Raji (cell line): Measurements from ENCODE around the gene EPB41L2.

Source experiments
- POLR2A ChIP-seq: IDR thresholded peaks from 2 replicates; pipeline ENCODE4 v1.6.1; 2011; ENCODE audit warnings: low read depth, low read length, control low read depth; ENCODE audit not compliant: insufficient read depth

The EPB41L2 gene

GRCh38 chr6:131002661-131002980 lies 60.4 kb downstream of the EPB41L2 start:
- TF ChIP-seq POLR2A, result no peak

DNA sequence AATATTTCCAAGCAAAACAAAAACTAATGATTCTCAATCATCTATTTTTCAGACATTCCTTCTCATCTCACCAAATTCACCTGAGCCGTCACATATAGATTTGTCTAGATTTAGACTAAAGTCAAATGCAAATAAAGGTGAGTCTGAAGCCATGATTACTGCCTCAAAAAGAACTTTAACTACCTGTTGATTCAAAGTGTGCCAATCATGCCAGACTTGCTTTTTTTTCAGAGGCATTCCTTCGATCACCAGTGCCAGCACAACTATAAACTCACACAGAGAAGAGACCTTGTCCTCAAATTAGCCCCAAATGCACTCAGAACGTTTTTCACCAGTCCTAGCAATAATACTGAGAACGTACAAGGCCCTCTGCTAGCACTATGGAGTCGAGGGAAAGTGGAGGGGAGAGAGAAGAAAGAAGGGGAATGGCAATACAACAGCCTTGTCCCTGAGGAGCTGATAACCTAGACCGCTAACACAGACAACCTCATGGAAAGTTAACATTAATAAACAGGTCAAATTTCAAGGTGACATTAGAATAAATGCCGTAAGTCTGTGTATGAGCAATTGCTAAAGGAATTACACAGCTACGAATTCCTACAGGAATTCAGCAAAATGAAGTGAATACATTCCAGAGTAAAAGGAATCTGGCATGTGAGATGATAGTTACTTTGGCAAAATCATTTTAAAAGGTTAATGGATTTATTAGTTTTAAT lies 60.9 kb downstream of the EPB41L2 start:
- no peak for TF ChIP-seq POLR2A

DNA sequence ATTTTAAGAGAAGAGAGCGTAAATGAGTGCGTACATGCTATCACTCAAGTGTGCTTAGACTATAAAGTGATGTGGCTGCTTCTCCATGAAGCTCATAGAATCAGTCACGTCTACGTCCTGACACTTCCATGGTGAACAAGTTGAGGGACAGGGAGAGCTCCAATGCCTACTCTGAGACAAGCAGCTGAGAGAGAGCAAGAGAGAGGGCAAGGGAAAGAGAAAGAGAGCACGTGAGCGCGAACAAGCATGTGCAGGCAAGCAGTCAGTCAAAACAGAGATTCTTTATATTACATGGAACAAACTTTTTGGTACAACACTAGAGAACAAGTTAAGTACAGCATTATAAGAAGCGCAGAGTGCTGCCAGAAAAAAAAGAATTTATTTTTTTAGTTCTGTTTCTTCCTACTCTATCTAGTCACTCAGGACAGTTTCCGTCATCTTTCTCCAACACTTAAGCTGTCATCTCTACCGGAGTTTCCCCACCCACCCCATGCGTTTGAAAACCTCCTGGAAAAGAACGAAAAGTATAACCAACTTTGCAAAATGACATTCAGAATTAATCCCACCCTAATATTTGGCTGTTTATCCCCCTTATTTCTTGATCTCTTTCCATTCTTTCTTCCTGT lies 61.8 kb downstream of the EPB41L2 start:
- TF ChIP-seq POLR2A, result no peak

DNA sequence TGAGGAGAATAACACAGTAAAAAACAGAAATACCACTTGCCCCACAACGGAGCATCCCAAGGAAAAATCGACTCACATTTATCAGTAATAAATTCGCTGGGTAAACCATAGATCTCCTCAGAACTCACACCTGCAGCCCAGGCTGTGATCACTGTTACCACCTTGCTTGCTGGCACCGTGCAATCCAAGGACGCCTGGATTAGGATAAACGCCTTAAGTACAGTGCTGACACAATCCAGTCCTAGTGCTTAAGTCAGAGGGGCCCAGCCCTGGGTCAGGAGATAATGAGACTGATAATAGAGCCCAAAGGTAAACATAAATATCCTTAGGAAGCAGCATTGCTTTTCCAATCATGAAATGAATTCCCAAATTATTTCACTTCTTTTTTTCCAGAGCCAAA lies 62.5 kb downstream of the EPB41L2 start:
- TF ChIP-seq POLR2A, result no peak

DNA sequence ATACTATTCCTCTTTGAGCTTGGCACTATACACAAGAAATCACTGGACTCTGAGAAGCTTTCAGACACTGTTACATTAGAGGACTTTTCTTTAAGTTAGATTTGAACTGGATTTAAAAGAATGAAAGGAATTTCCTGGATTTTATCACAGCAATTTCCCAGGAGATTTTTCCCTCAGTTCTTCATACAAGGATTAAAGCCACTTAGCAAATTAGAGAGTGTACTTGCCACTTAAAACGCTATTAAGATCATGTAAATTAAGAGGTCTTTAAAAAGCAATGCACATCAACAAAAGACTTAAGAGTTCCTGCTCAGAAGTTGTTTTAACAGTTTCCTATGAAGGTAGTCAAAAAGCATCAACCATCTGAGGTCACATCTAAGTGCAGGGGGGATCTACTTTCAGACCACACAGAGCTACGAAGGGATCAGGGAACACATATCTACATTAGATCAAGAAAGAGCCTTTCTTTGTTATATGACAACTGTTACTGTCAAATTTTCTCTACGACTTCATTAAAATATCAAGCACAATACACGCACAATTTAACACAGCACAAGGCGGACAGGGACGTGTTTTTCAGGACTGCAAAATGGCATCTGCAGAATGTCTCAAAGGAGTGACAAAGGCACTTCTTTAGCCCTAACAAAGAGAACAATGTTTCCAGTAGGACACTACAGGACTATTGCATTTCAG lies 65.8 kb downstream of the EPB41L2 start:
- TF ChIP-seq POLR2A, result no peak

GRCh38 chr6:130996635-130997034 lies 66.4 kb downstream of the EPB41L2 start:
- no peak for TF ChIP-seq POLR2A

- TF ChIP-seq POLR2A, result no peak
Observed at GRCh38 chr6:130995783-130996447, 67.1 kb downstream of the EPB41L2 start.

GRCh38 chr6:130994319-130995097 lies 68.5 kb downstream of the EPB41L2 start:
- TF ChIP-seq POLR2A, result no peak

- no peak for TF ChIP-seq POLR2A
Observed at GRCh38 chr6:130993292-130993765, 69.7 kb downstream of the EPB41L2 start.

GRCh38 chr6:130991422-130992137 lies 71.5 kb downstream of the EPB41L2 start:
- no peak for TF ChIP-seq POLR2A

- no peak for TF ChIP-seq POLR2A
Observed at GRCh38 chr6:130985115-130985514, 77.9 kb downstream of the EPB41L2 start.

- no peak for TF ChIP-seq POLR2A
Observed at GRCh38 chr6:130982941-130983456, 80.0 kb downstream of the EPB41L2 start.

DNA sequence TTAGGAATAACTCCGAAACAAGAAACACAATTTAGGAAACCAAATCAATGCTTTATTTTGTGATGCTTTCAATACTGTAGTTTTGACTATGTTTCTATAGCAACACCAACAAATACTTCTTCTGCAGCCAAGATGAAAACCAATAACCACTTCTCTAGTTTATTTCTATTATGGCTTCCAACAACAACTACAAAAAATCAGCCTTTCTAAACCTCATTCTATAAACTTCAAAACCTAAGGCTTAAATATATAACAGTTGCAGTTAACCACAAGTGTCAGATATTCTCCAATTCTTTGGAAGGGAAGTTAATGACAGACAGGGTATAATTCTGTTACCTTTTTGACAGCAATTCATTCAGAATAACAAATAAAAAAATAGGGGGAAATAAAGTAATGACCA lies 80.9 kb downstream of the EPB41L2 start:
- no peak for TF ChIP-seq POLR2A

DNA sequence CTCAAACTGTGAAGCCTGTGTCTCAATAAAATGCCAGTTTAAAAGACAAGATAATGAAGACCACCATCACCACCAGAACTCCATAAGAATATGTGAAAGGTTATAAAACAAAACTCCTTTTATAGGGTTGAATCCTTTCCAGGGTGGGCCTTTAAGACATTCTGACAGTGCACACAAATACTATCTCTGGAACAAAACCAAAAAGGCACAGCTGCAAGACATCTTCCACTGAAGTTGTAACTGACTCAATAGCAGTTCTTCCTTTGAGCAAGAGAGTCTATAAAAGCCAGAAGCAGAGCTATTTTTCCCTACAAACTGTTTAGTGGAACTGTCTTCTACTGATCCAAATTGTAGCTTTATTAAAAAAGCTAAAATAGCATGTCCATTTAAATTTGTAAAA lies 81.6 kb downstream of the EPB41L2 start:
- TF ChIP-seq POLR2A, result no peak

- no peak for TF ChIP-seq POLR2A
Observed at GRCh38 chr6:130980310-130981032, 82.6 kb downstream of the EPB41L2 start.
